NCI-H1048 (cell line): ENCODE results near the gene VIM.
"Not testable (repeated sequence)": the region's sequence is repeated elsewhere in the genome, so short reads cannot be mapped to it uniquely, and the experiment has no call there.

ENCODE experiments used
- DNase-seq: peaks from one replicate; lab custom pipeline; 2025; lab: John Stamatoyannopoulos, UW

VIM gene

DNA sequence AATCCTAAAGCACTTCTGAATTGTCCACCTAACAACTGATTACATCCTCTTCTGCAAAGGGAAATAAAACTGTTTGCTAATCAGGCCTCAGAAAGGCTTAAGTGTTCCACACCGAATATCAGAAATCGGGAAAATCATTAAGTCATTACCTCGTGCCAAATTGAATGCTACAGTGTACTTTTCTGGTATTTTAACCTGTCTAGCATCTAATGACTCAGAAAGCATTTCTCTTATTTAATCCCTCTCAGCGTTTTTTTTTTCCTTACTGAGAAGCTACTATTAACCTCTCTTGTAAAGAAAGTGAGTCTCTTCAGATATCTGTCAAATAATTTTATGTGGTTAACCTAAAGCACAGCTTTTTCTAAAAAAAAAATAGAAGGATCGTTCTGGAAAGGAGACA, 28.6 kb downstream of the VIM start:
- no peak for DNase-seq

DNA sequence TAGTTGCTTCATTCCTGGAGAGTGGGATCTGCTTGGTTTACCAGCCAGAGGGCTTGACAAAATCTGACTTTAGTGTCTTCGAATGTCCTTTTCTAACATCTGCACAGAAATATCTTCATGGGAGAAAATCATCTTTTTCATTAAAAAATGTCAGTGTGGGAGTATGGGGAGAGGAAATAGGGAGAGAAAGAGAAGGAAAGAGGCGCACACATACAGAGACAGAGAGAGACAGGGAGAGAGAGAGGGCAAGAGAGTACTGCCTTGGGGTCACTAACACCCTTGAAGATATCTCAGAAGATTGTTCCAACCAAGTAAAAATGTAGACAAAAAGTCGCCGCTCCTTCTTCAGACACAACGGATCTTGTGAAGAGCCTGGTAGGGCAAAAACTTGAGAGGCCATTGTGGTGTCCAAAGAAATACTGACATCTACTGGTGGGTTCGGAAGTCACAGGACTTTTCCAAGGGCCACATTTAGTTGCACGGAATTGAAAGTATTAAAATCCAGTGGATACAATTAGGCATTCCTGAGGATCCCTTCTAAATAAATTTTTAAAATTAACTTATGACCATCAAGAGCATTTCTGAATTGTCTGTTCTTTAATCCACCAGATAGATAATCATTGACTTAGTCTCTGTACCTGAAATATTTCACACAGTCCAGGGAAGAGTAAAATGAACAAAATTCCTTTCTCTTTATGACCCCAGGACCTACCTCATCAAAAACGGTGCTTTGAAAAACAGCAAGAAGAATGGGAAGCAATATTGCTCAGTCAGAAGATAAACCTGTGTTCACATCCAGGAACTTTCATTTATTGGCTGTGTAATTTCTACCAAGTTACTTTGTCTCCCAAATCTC, 29.7 kb downstream of the VIM start:
- no peak for DNase-seq

DNA sequence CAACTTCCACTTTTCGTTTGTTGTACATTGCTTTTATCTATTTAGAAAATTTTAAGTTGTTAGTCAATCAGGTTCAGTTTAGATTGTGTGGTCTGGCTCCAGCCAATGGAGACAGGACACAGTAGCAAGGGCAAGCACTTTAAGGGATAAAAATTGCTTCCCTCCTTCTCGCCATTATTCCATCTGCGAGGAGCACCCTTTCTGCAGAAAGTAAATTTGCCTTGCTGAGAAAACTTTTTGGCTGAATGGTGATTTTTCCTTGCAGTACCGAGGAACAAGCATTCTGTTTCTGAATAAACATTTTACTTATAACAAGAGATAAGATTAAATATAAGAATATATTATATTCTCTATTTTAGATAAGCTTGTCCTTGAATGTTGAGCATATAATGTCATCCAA, 34.5 kb downstream of the VIM start:
- no peak for DNase-seq

DNA sequence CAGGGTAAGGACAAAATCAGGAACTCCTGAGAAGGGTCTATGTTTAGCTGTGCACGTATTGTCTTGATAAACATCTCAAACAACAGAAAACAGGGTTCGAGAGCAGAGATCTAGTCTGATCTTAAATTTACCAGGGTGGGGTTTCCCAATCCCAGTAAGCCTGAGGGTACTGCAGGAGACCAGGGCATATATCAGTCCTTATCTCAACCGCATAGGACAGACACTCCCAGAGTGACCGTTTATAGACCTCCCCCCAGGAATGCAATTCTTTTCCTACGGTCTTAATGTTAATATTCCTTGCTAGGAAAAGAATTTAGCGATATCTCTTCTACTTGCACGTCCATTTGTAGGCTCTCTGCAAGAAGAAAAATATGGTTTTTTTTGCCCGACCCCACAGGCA, 35.5 kb downstream of the VIM start:
- no peak for DNase-seq

DNA sequence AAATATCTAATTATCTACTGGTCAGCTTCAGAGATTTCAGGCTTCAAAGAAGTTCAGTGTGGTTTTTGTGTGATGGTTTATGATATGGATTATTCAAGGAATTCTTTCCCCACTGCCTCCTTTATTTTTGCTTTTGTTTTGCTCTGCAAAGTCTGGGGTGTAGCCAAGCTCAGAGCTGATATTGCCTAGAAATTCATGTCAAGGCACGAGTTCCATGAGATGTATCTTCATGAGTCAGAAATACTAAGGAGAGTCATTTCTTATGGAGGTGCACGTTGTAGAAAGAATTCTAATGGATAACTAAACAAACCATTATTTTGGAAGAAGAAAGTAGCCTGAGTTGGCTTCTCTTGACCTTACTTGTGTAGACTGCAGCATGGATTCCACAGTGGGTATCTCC, 37.4 kb downstream of the VIM start:
- no peak for DNase-seq

DNA sequence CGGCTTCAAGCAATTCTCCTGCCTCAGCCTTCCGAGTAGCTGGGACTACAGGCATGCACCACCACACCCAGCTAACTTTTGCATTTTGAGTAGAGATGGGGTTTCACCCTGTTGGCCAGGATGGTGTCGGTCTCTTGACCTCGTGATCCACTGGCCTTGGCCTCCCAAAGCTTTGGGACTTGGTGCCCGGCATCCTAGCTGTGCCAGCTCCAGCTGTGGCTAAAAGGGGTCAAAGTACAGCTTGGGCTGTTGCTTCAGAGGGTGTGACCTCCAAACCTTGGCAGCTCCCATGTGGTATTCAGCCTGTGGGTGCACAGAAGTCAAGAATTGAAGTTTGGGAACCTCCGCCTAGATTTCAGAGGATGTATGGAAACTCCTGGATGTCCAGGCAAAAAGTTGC, 38.5 kb downstream of the VIM start:
- not testable (repeated sequence) for DNase-seq

DNA sequence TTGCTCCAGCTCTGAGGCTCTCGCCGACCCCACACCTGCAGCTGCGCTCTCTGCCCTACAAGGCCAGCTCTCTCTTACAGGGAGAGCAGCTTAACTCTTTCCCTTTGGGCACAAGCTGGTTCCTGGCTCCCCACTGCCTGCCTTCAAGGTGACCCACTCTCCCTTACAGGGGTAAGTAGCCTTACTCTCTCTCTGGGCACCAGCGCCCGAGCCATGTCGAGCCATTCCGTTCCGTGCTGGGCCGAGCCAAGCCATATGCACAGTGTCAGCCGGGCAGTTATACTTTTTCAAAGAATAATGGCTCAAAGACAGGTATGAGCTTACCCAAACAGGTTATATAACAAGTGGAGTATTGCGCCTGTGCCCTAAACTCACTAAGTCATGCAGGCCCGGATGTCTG, 44.6 kb downstream of the VIM start:
- no peak for DNase-seq

DNA sequence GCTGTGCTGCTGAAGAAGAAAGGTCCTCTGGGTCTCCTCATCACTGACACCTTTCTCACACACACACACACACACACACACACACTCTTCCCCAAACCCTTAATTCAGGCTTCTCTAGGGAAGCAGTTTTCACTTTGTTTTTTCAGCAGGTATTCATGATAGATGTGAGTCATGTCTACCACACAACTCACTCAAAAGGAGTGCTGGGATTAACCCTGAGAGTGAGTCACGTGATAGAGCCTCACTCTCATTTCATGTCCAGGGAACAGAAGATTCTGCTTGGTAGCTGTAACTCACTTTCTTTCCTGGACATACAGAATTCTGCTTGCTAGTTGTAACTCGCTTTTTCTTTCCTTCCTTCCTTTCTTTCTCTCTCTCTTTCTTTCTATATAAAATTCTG, 45.4 kb downstream of the VIM start:
- no peak for DNase-seq

DNA sequence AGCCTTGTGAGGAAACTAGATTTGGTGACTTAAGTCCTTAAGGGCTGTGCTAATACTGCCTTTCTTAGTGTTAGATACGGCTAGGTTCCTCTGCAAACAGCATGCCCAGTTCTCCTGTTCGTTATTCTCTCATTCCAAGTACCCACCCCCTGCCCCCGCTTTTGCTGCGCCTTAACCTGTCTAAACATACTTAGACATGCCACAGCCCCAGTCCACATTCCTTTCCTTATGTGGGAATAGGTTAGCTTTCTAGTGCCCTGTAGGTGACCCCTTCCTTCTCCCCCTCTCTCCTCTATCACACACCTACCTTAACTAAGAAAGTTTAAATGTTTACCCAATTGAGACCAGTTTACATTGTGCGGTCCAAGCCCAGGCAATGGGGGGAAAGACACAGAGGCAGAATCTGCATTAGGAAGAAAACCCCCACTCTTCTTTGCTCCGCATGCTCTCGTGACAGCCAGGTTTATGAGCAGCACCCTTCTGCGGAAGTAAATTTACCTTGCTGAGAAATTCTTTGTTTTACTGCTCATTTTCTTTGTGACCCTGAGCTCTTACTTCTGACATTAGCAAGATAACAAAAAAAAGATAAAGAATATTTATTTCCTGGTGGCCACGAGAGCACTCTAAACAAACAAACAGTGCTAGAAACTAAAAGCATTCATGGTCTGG, 48.8 kb downstream of the VIM start:
- no peak for DNase-seq

DNA sequence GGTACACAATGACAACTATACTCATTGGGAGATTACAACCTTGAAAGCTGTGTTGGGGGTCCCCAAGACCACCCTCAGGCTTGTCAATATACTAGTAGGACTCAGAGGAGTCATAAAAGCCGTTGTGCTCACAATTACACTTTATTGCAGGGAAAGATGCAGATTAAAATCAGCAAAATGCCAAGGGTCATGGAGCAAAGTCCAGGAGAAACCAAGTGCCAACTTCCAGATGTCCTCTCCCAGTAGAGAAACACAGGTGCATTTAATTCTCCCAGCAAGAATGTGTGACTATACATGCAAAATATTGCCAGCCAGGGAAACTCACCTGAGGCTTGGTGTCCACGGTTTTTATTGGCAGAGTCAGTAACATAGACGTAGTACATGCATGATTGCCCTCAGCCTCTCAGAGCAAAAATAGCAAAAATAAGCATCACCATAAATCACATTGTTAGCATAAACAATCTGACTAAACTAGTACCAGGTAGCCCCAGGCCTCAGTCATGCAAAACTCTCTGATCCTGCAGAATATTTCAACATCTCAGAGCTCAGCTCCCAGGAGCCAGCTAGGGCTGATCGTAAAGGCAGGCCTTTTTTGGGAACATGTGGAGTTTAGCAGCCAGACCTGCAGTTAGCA, 50.7 kb downstream of the VIM start:
- peak; percentile 72 for DNase-seq

DNA sequence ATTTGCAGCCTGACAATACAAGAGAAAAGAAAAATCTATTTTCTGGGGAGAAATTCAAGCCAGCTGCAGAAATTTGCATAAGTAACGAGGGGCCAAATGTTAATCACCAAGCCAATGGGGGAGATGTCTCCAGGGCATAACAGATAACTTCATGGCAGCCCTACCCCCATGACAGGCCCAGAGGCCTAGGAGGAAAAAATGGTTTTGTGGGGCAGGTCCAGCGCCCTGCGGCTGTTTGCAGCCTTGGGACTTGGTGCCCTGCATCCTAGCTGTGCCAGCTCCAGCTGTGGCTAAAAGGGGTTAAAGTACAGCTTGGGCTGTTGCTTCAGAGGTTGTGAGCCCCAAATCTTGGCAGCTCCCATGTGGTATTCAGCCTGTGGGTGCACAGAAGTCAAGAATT, 54.3 kb downstream of the VIM start:
- DNase-seq: no peak

DNA sequence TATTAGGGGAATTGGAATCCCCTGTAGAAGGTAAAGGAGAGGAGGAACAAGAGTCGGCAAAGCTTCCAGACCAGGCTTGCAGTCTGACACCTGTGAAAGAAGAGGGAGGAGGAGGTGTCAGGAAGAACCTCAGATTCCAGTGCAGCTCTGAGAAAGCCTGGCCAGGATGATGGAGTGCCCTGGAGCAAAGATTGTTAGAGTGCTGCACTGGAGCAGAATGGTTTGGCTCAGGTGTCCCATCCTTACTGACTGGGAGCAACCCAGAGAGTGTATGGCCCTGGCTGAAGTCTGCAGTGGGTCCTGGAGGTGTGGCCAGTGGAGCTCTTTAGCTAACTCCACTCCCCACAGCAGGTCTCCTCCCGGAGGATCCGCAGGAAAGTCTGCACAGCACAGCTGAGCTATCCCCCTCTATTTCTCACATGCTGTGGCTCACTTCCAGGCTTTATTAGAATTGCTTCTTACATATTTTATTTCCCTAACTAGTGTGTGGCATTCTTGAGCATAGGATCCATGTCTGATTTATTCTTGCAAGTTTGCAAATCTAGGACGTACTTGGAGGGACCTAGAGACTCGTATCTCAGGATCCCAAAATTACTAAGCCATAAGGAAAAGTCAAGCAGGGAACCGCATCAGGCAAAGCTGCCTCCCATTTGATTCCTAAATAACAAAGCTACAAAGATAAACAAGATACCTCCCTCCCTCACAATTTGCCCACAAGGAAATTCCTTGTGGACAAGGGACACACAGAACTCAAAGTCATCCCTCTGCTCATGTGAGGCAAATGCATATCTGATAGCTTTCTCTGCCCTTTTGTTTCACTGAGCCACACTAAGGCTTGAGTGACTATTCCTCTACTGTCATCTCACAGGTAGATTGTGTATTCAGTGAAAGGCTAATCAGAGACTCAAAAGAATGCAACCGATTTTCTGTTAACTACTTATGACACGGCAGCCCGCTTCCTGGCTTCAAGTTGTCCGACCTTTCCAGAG, 58.8 kb downstream of the VIM start:
- no peak for DNase-seq
